Gastroesophageal sphincter (tissue), 4 donors: ENCODE measurements around the gene DOLPP1. TPM values are rescaled to one million over a fixed set of nuclear protein-coding genes. Genes with fewer than 3 reads are reported as not detected.

Source experiments
- ATAC-seq: fragments of 150-250 bp; one replicate; pipeline ENCODE4 v1.9.1; 2016; ENCODE audit warnings: mild to moderate bottlenecking, moderate library complexity
- H3K27ac ChIP-seq, 4 donors: fragments of 200-600 bp; sonication (generic) in 3 of 4; 1 replicate in 3 of 4; 2 replicates in 1 of 4; pipeline ENCODE4 v1.5.1; 2016 to 2019
- H3K27me3 ChIP-seq: fragments of 200-600 bp; sonication (generic); one replicate; pipeline ENCODE4 v1.5.1; 2019
- H3K36me3 ChIP-seq, 2 donors: fragments of 200-600 bp; sonication (generic); one replicate each; pipeline ENCODE4 v1.5.1; 2019; ENCODE audit warnings: control low read depth in 1 of 2
- H3K4me1 ChIP-seq, 3 donors: fragments of 200-600 bp; sonication (generic); 1 replicate in 2 of 3; 2 replicates in 1 of 3; pipeline ENCODE4 v1.5.1; 2016 to 2019; ENCODE audit warnings: control low read depth in 2 of 3
- H3K4me3 ChIP-seq, 2 donors: fragments of 200-600 bp; sonication (generic); one replicate each; pipeline ENCODE4 v1.5.1; 2019; ENCODE audit warnings: mild to moderate bottlenecking in 1 of 2, moderate library complexity in 1 of 2
- H3K9me3 ChIP-seq, 3 donors: fragments of 200-600 bp; sonication (generic); one replicate each; pipeline ENCODE4 v1.5.1; 2017 to 2019; ENCODE audit warnings: control low read depth in 2 of 3
- EP300 ChIP-seq: sonication (generic); formaldehyde crosslinking; IDR thresholded peaks from one replicate; pipeline ENCODE4 v1.6.1; 2017; ENCODE audit warnings: antibody characterized with exemption, mild to moderate bottlenecking
- POLR2A ChIP-seq, 2 donors: fragments of 450-650 bp; IDR thresholded peaks; one replicate each; pipeline ENCODE4 v1.6.1; 2017; ENCODE audit warnings: antibody characterized with exemption in 2 of 2, mild to moderate bottlenecking in 2 of 2, moderate library complexity in 1 of 2
- POLR2AphosphoS5 ChIP-seq: sonication (generic); formaldehyde crosslinking; IDR thresholded peaks from one replicate; pipeline ENCODE4 v1.6.1; 2017; ENCODE audit warnings: antibody characterized with exemption
- WGBS, 2 donors: methylation state at CpG; one replicate each; pipeline ENCODE4 v1.1.5; 2018; ENCODE audit warnings: low coverage in 1 of 2; 5-methylcytosine and 5-hydroxymethylcytosine counted together
- total RNA-seq, 4 donors: library from RNA; depleted of rRNA; stranded (reverse); fragments of >200 nt; gene quantifications; one replicate each; pipeline ENCODE4 v1.1.0, GENCODE V29; 2016
- TF ChIP-seq, protein P1 (sequence below), 4 experiments: fragments of 200-600 bp in 2 of 4; fragments of 450-650 bp in 2 of 4; sonication (generic) in 1 of 4; IDR thresholded peaks; one replicate each; pipeline ENCODE4 v1.5.1; 2017 to 2019; ENCODE audit warnings: antibody characterized with exemption in 4 of 4, mild to moderate bottlenecking in 2 of 4, moderate library complexity in 2 of 4

Gene DOLPP1
- total RNA-seq, 4 donors from 2014 or later: 2.7 to 6.2 (median 6.0) TPM

GRCh38 chr9:129054163-129054851 is 26.6 kb upstream of the DOLPP1 start:
- ATAC-seq: no peak
- no peak for TF ChIP-seq POLR2A (IDR thresholded peaks at IDR 0.05)
- TF ChIP-seq, protein P1, sequence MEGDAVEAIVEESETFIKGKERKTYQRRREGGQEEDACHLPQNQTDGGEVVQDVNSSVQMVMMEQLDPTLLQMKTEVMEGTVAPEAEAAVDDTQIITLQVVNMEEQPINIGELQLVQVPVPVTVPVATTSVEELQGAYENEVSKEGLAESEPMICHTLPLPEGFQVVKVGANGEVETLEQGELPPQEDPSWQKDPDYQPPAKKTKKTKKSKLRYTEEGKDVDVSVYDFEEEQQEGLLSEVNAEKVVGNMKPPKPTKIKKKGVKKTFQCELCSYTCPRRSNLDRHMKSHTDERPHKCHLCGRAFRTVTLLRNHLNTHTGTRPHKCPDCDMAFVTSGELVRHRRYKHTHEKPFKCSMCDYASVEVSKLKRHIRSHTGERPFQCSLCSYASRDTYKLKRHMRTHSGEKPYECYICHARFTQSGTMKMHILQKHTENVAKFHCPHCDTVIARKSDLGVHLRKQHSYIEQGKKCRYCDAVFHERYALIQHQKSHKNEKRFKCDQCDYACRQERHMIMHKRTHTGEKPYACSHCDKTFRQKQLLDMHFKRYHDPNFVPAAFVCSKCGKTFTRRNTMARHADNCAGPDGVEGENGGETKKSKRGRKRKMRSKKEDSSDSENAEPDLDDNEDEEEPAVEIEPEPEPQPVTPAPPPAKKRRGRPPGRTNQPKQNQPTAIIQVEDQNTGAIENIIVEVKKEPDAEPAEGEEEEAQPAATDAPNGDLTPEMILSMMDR (IDR thresholded peaks at IDR 0.05): no peak
- no peak overlapping the region for H3K27ac ChIP-seq
- no peaks in the 10 kb centered on the region for H3K4me1 ChIP-seq
- H3K36me3 ChIP-seq: peaks cover 0 to 99% of the 10 kb centered on the region in 2 donors
- no peak overlapping the region for H3K4me3 ChIP-seq
- H3K27me3 ChIP-seq: no peaks in the 10 kb centered on the region
- WGBS, 2 donors: 71 to 83% methylated on average over 4 to 5 of the region's 5 CpGs
- no peaks in the 10 kb centered on the region for H3K9me3 ChIP-seq

DNA sequence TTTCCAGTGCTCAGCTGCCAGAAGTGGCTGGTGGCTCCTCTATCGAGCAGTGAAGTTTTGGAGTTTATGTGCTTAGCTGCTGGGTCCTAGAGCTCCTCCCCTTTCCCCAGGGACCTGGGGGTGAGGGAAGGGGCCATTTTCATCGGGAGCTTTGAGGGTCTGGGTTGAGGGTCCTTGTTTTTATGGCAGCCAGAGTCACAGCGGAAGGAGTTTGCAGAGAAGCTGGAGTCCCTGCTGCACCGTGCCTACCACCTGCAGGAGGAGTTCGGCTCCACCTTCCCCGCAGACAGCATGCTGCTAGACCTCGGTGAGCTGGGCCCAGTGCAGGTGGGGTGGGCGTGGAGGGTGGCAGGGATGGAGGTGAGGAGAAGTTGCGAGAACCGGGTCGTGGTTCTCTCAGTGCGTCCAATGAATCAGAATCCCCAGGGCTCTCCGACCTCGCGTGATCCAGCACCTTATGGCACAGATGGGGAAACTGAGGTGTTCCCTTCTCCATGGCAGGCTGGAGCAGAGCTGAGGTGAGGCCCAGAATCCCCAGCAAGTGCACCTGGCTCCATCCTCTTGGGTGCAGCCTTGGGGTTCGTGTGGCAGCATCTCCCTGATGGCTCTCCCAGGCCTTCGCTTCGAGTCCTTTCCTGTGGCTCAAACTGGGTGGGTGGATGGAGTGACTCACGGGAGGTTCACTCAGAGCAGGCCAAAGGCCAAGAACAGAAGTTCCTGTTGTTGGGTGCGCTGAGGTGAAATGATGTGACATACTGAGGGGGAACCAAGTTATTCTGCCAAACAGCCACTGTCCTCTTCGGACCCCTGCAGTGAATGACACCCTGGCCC is 21.7 kb upstream of the DOLPP1 start:
- 74 to 80% methylated on average over 4 of the region's 21 CpGs for WGBS, 2 donors
- no peak for ATAC-seq
- TF ChIP-seq, protein P1 (IDR thresholded peaks at IDR 0.05): no peak
- no peak for TF ChIP-seq EP300
- TF ChIP-seq POLR2AphosphoS5: no peak
- TF ChIP-seq POLR2A (IDR thresholded peaks at IDR 0.05): no peak
- Histone ChIP-seq H3K4me3 (no peak overlapping the region), H3K36me3 (peaks cover 0 to 99% of the 10 kb centered on the region in 2 donors), H3K4me1 (no peaks in the 10 kb centered on the region), H3K9me3 (no peaks in the 10 kb centered on the region), H3K27me3 (no peaks in the 10 kb centered on the region), H3K27ac (no peak overlapping the region)

- TF ChIP-seq, protein P1 (IDR thresholded peaks at IDR 0.05): no peak
- TF ChIP-seq POLR2A (IDR thresholded peaks at IDR 0.05): no peak
- TF ChIP-seq EP300: no peak
- no peak for TF ChIP-seq POLR2AphosphoS5
- Histone ChIP-seq H3K36me3 (peaks cover 0 to 99% of the 10 kb centered on the region in 2 donors), H3K4me1 (no peaks in the 10 kb centered on the region), H3K9me3 (no peaks in the 10 kb centered on the region), H3K4me3 (no peak overlapping the region), H3K27ac (no peak overlapping the region), H3K27me3 (no peaks in the 10 kb centered on the region)
- no peak for ATAC-seq
- WGBS, 2 donors: 100% methylated on average over 2 of the region's 37 CpGs; no CpG with 5 or more reads in 1 of the 2 donors
Observed at GRCh38 chr9:129059796-129060785, 20.8 kb upstream of the DOLPP1 start.

GRCh38 chr9:129060991-129061390 is 19.9 kb upstream of the DOLPP1 start:
- ATAC-seq: no peak
- H3K36me3 ChIP-seq: peaks cover 0 to 99% of the 10 kb centered on the region in 2 donors
- WGBS, 2 donors: 78 to 95% methylated on average over 3 to 5 of the region's 12 CpGs

More at GRCh38 chr9:129060991-129061390, 19.9 kb upstream of the DOLPP1 start:
- Histone ChIP-seq H3K4me1 (no peaks in the 10 kb centered on the region), H3K27ac (no peak overlapping the region), H3K27me3 (no peaks in the 10 kb centered on the region), H3K4me3 (no peak overlapping the region), H3K9me3 (no peaks in the 10 kb centered on the region)
- TF ChIP-seq EP300: no peak
- no peak for TF ChIP-seq POLR2A (IDR thresholded peaks at IDR 0.05)
- TF ChIP-seq, protein P1 (IDR thresholded peaks at IDR 0.05): no peak
- TF ChIP-seq POLR2AphosphoS5: no peak
